ENCODE data around the gene APOLD1. TPM values are rescaled to one million over a fixed set of nuclear protein-coding genes. Genes with fewer than 3 reads are reported as not detected.

APOLD1 gene
- total RNA-seq, 2 donors from 2014 or later: 38.4 to 70.7 TPM

DNA sequence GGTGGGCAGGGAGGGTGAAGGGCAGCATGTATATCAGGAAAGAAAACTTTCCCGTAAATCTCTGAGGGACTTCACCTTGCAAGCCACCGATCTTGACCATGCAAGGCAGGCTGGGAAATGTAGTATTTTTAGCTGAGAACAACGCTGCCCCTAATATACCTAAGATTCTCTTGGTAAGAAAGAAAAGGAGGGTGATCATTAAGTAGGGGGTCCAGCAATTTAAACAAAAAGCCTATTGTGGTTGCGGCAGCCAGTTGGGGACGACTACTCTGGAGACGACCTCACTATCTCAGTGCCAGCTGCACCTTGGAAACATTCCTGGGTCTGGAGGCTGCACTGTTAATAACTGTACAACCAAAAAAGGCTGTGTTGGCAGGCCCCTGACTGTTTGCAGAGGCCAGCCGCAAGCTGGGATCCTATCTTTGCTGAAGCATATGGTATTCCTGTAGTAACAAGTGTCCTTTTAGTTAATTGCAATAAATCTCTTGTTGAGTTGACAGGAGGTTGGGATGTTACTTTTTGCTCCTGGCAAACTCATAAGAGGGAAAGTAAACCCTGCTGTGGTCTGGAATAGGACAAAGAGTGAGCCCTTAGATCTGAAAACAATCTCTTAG, 6.4 kb downstream of the APOLD1 start:
- Histone ChIP-seq H3K27ac (no peak overlapping the region), H3K9me3 (no peaks in the 10 kb centered on the region), H3K4me3 (peak overlapping the region; percentile 47), H3K4me1 (ENCODE audit: control insufficient read depth in 1 of 2, low read depth in 2 of 2) (peaks cover 6 to 35% of the 10 kb centered on the region in 2 donors), H3K27me3 (replicated peaks; ENCODE audit: insufficient read depth) (no peaks in the 10 kb centered on the region), H3K36me3 (no peaks in the 10 kb centered on the region)
- TF ChIP-seq, protein P1, sequence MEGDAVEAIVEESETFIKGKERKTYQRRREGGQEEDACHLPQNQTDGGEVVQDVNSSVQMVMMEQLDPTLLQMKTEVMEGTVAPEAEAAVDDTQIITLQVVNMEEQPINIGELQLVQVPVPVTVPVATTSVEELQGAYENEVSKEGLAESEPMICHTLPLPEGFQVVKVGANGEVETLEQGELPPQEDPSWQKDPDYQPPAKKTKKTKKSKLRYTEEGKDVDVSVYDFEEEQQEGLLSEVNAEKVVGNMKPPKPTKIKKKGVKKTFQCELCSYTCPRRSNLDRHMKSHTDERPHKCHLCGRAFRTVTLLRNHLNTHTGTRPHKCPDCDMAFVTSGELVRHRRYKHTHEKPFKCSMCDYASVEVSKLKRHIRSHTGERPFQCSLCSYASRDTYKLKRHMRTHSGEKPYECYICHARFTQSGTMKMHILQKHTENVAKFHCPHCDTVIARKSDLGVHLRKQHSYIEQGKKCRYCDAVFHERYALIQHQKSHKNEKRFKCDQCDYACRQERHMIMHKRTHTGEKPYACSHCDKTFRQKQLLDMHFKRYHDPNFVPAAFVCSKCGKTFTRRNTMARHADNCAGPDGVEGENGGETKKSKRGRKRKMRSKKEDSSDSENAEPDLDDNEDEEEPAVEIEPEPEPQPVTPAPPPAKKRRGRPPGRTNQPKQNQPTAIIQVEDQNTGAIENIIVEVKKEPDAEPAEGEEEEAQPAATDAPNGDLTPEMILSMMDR (IDR thresholded peaks at IDR 0.05): no peak
- ATAC-seq (ENCODE audit: insufficient number of reproducible peaks, low FRiP score, low read depth) (no peak), DNase-seq (ENCODE audit: low spot score) (no peak)

DNA sequence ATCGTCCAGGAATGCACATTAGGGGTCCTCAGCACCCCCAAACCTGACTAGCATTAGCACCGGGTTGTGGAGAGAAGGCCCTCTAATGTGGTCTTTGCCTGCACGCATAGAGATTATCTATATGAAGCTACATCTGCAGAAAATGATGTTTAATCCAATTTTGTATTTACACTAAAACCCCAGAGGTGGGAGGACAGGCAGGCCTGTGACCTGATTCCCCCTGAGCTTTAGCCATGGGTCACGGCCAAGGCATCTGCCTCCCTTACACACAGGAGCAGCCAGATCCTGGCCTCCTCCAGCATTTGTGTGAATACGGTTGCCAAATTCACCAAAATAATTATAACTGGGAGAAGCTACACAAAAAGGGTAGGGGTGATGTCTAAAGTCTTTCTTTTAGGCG, 7.0 kb downstream of the APOLD1 start:
- H3K27ac ChIP-seq: no peak overlapping the region
- H3K27me3 ChIP-seq (replicated peaks; ENCODE audit: insufficient read depth): no peaks in the 10 kb centered on the region
- H3K9me3 ChIP-seq: no peaks in the 10 kb centered on the region
- no peak overlapping the region for H3K4me3 ChIP-seq
- no peaks in the 10 kb centered on the region for H3K36me3 ChIP-seq
- DNase-seq (ENCODE audit: low spot score) (no peak), ATAC-seq (ENCODE audit: insufficient number of reproducible peaks, low FRiP score, low read depth) (no peak)
- H3K4me1 ChIP-seq (ENCODE audit: control insufficient read depth in 1 of 2, low read depth in 2 of 2): peaks cover 6 to 31% of the 10 kb centered on the region in 2 donors
- TF ChIP-seq, protein P1 (IDR thresholded peaks at IDR 0.05): no peak

DNA sequence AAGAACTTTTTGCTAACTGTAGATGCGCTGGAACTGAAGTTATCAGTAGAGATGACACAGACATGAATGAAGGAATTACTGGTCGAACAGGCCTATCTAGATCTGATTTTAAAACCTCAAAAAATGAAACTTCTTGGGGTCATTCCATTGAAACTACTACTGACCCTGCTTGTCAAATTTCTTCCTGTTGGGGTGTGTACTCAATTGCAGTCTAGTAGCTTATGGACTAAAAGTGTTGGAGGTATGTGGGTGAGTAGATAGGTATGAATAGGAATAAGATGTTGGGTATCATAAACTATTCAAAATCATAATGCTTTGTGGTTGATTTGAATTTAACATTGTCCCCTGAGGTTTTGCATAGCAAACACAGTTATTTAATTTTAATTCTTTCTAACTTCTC, 9.2 kb downstream of the APOLD1 start:
- no peak overlapping the region for H3K4me3 ChIP-seq
- no peak overlapping the region for H3K27ac ChIP-seq
- no peaks in the 10 kb centered on the region for H3K9me3 ChIP-seq
- no peaks in the 10 kb centered on the region for H3K36me3 ChIP-seq
- DNase-seq (ENCODE audit: low spot score) (no peak), ATAC-seq (ENCODE audit: insufficient number of reproducible peaks, low FRiP score, low read depth) (no peak)
- peaks cover 3 to 18% of the 10 kb centered on the region in 2 donors for H3K4me1 ChIP-seq (ENCODE audit: control insufficient read depth in 1 of 2, low read depth in 2 of 2)
- H3K27me3 ChIP-seq (replicated peaks; ENCODE audit: insufficient read depth): no peaks in the 10 kb centered on the region
- TF ChIP-seq, protein P1 (IDR thresholded peaks at IDR 0.05): no peak

DNA sequence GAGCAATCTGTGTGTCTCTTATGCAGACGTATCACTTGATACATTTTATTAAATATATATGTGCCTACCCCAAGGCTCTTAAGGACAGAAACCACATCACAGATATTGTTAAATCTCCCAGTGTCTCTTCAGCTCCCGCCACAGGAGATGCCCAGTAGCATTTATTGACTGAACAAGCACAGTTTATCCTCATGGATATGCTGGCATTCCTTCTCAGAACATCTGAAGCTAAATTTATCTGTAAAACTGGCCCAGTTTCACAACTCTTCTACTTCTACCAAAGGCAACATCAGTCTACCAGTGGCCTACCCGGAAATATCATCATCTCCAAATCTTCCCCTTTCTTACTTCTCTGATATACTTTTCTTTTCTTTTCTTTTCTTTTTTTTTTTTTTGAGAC, 10.7 kb downstream of the APOLD1 start:
- DNase-seq (ENCODE audit: low spot score) (no peak), ATAC-seq (ENCODE audit: insufficient number of reproducible peaks, low FRiP score, low read depth) (no peak)
- Histone ChIP-seq H3K4me3 (no peak overlapping the region), H3K36me3 (no peaks in the 10 kb centered on the region), H3K27ac (no peak overlapping the region), H3K27me3 (replicated peaks; ENCODE audit: insufficient read depth) (no peaks in the 10 kb centered on the region), H3K4me1 (ENCODE audit: control insufficient read depth in 1 of 2, low read depth in 2 of 2) (peaks cover 3 to 18% of the 10 kb centered on the region in 2 donors), H3K9me3 (no peaks in the 10 kb centered on the region)
- TF ChIP-seq, protein P1 (IDR thresholded peaks at IDR 0.05): no peak

DNA sequence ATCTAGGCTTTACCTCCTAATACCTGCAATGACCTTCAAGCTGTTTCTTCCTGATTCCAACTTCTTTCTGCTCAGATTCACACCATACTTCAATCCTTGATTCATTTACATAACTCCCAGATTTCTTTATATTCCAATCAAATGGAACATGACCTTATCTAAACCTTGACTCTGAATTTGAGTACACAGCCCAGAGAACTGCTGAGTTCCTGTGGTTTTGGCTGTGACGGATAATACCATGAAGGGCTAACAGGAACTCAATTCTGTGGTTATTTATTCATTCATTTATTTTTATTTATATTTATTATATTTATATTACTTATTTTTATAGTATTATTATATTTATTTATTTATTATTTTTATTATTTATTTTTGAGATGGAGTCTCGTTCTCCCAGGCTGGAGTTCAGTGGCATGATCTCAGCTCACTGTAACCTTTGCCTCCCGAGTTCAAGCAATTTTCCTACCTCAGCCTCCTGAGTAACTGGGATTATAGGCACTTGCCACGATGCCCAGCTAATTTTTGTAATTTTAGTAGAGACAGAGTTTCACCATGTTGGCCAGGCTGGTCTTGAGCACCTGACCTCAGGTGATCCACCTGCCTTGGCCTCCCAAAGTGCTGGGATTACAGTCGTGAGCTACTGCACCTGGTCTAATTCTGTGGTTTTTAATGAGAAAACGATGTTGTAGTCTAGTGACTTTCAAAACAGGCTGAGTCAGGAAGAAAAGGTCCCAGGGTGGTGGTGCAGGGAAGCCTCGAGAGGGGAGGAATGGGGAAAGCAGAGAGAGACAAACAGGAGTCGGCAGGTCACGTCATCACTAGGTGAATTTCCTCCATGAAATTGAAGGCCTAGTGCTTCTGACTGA, 11.7 kb downstream of the APOLD1 start:
- Histone ChIP-seq H3K27me3 (replicated peaks; ENCODE audit: insufficient read depth) (no peaks in the 10 kb centered on the region), H3K4me3 (no peak overlapping the region), H3K9me3 (no peaks in the 10 kb centered on the region), H3K36me3 (no peaks in the 10 kb centered on the region), H3K27ac (no peak overlapping the region), H3K4me1 (ENCODE audit: control insufficient read depth in 1 of 2, low read depth in 2 of 2) (peaks cover 3 to 10% of the 10 kb centered on the region in 2 donors)
- ATAC-seq (ENCODE audit: insufficient number of reproducible peaks, low FRiP score, low read depth) (no peak), DNase-seq (ENCODE audit: low spot score) (no peak)
- TF ChIP-seq, protein P1 (IDR thresholded peaks at IDR 0.05): no peak
